ENCODE measurements around the gene PPP1R15B. TPM values are rescaled to one million over a fixed set of nuclear protein-coding genes. Genes with fewer than 3 reads are reported as not detected.

Gene PPP1R15B
- total and polyA plus RNA-seq, 2 of the 4 experiments (the other 2 are of a cell fraction) = 14.9 to 15.0 TPM

DNA sequence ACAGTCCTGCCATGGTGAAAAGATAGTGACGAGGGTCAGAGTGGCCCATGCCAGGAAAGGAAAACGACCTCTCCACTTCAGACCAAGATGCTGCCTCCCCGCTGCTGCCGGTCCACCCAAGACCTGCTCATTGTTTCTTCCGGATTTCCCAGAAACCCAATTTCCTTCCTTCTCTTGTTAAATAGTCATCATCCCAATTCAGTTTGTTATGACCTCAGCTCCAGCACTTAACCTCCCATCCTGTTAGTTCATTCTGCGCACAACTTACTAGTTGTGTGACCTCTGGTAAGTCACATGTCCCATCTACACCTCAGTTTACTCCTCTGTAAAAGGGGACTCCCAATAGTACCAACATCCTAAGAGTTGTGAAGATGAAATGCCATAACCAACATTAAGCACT is 29.9 kb upstream of the PPP1R15B start:
- Histone ChIP-seq H4K91ac (ENCODE audit: insufficient read depth, low read depth, low read length) (no peak overlapping the region), H3K56ac (ENCODE audit: extremely low read depth, insufficient read depth, low read length) (no peak overlapping the region), H3K4me2 (ENCODE audit: low read depth, low read length) (no peak overlapping the region), H2BK15ac (ENCODE audit: low read depth, low read length) (no peak overlapping the region), H4K5ac (ENCODE audit: low read depth, low read length) (no peak overlapping the region), H2AK5ac (ENCODE audit: low read depth, low read length) (no peak overlapping the region), H3K9me1 (ENCODE audit: insufficient read depth, low read length) (peaks cover 2% of the 10 kb centered on the region; the same call in 1 of the 2 replicates), H3K18ac (ENCODE audit: low read depth, low read length) (no peak overlapping the region), H3K4me1 (ENCODE audit: control insufficient read depth, insufficient read depth, low read length) (peaks cover 10% of the 10 kb centered on the region), H3K27me3 (ENCODE audit: control insufficient read depth, insufficient read depth, low read length) (no peaks in the 10 kb centered on the region), H3K36me3 (ENCODE audit: control insufficient read depth, insufficient read depth, low read length) (peaks cover 20% of the 10 kb centered on the region), H2BK20ac (ENCODE audit: low read depth, low read length) (no peak overlapping the region), H3K23ac (ENCODE audit: low read depth, low read length) (no peak overlapping the region), H3K4ac (ENCODE audit: low read depth, low read length) (no peak overlapping the region; the same call in 1 of the 2 replicates), H3K9me3 (ENCODE audit: control insufficient read depth, insufficient read depth, low read length) (no peaks in the 10 kb centered on the region), H3K27ac (ENCODE audit: insufficient read depth, low read length) (no peak overlapping the region), H4K20me1 (ENCODE audit: insufficient read depth, low read length) (no peaks in the 10 kb centered on the region; the same call in none of the 2 replicates), H2AK9ac (replicated peaks; ENCODE audit: low read depth, low read length, poor library complexity) (no peak overlapping the region), H2BK120ac (ENCODE audit: low read depth, low read length) (no peak overlapping the region), H2BK5ac (ENCODE audit: low read depth, low read length, poor library complexity, severe bottlenecking) (no peak overlapping the region), H3K9ac (ENCODE audit: low read depth, low read length) (no peak overlapping the region), H4K8ac (ENCODE audit: low read depth in 2 of 2, low read length in 2 of 2) (no peak overlapping the region), H3K14ac (replicated peaks; ENCODE audit: low read depth, low read length) (no peak overlapping the region), H3K79me1 (ENCODE audit: low read depth in 1 of 2, low read length in 2 of 2) (no peaks in the 10 kb centered on the region), H2AFZ (replicated peaks; ENCODE audit: low read length, poor library complexity) (no peak overlapping the region), H3K4me3 (ENCODE audit: insufficient read depth, low read depth, low read length) (no peak overlapping the region)
- intact Hi-C loops (cut with micrococcal nuclease) = no loop called here
- DNase-seq (no peak), ATAC-seq (ENCODE audit: low read depth) (no peak)
- TF ChIP-seq RCOR1 (IDR thresholded peaks at IDR 0.05; ENCODE audit: insufficient replicate concordance, low read length) (no peak), MAZ (IDR thresholded peaks at IDR 0.05; ENCODE audit: borderline replicate concordance, low read depth, low read length) (no peak), CEBPB (IDR thresholded peaks at IDR 0.05; ENCODE audit: low read depth, low read length) (no peak), POLR2A (IDR thresholded peaks at IDR 0.05; ENCODE audit: low read depth, low read length) (no peak), MAFK (IDR thresholded peaks at IDR 0.05; ENCODE audit: low read depth, low read length) (no peak), SMC3 (IDR thresholded peaks at IDR 0.05; ENCODE audit: low read depth, low read length) (no peak), CHD1 (IDR thresholded peaks at IDR 0.05; ENCODE audit: low read depth, low read length) (no peak), NFE2L2 (IDR thresholded peaks at IDR 0.05; ENCODE audit: low read depth, low read length) (no peak), RAD21 (IDR thresholded peaks at IDR 0.05; ENCODE audit: low read length) (no peak)
- TF ChIP-seq, protein P1, sequence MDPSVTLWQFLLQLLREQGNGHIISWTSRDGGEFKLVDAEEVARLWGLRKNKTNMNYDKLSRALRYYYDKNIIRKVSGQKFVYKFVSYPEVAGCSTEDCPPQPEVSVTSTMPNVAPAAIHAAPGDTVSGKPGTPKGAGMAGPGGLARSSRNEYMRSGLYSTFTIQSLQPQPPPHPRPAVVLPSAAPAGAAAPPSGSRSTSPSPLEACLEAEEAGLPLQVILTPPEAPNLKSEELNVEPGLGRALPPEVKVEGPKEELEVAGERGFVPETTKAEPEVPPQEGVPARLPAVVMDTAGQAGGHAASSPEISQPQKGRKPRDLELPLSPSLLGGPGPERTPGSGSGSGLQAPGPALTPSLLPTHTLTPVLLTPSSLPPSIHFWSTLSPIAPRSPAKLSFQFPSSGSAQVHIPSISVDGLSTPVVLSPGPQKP (IDR thresholded peaks at IDR 0.05; ENCODE audit: borderline replicate concordance, low read depth, low read length) = no peak
- dilution Hi-C loops (cut with HindIII; ENCODE audit: low sequenced_read_pairs, unreplicated experiment) = no loop called here
- CTCF ChIA-PET = no interaction called here
- POLR2A ChIA-PET (ENCODE audit: unreplicated experiment) = no interaction called here
- WGBS, 2 experiments (ENCODE audit: extremely low coverage in 2 of 2, insufficient read length in 1 of 2) = no CpG with 5 or more reads among the region's 6 CpGs
- BruUV-seq (replicated peaks) = no TSS peak
- in situ Hi-C loops (cut with MboI; ENCODE audit: low sequenced_read_pairs) = no loop called here
